Activated CD4-positive, alpha-beta T cell treated with anti-CD3 and anti-CD28 coated beads, Interleukin-2, amount 50 U/mL, for 48 hours (primary cell): ENCODE data around the gene COA6.

Experiments used
- DNase-seq, 2 experiments: peaks; one replicate each; pipeline ENCODE4 v3.0.0-alpha.2; 2020

Gene COA6

GRCh38 chr1:234413990-234414389 is 40.7 kb downstream of the COA6 start:
- no peak for DNase-seq

GRCh38 chr1:234427950-234428646 is 54.8 kb downstream of the COA6 start:
- DNase-seq: no peak

- DNase-seq: no peak
Measured at GRCh38 chr1:234429434-234429806, 56.2 kb downstream of the COA6 start.

GRCh38 chr1:234430691-234431090 is 57.4 kb downstream of the COA6 start:
- no peak for DNase-seq

GRCh38 chr1:234431255-234431654 is 58.0 kb downstream of the COA6 start:
- DNase-seq: no peak

- DNase-seq: no peak
Measured at GRCh38 chr1:234433563-234434285, 60.5 kb downstream of the COA6 start.
